Amniotic epithelial cell (primary cell): ENCODE data around the gene ENDOV.
"Not testable (repeated sequence)": the region's sequence is repeated elsewhere in the genome, so short reads cannot be mapped to it uniquely, and the experiment has no call there.

Experiments
- DNase-seq: peaks from one replicate; pipeline ENCODE4 v3.0.0-alpha.2; 2010; ENCODE audit warnings: low read depth

ENDOV gene

DNA sequence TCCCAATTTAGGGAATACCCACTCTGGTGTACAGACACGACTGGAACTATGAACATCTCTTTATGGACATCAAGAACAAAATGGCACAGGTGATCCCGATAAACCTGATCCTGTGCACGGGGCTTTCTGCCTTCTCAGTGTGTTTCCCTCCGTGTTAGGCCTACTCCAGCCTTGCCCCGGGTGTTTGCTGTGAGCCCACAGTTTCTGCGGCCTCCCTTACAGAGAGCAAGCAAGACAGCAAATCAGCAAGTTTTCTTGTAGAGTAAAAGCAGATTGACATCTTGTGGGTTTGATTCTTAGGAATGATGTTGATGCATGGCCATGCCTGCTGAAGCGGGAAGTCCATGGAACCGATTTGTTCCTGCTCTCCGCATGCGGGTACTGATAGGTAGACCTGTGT is 26.4 kb upstream of the ENDOV start:
- no peak for DNase-seq

DNA sequence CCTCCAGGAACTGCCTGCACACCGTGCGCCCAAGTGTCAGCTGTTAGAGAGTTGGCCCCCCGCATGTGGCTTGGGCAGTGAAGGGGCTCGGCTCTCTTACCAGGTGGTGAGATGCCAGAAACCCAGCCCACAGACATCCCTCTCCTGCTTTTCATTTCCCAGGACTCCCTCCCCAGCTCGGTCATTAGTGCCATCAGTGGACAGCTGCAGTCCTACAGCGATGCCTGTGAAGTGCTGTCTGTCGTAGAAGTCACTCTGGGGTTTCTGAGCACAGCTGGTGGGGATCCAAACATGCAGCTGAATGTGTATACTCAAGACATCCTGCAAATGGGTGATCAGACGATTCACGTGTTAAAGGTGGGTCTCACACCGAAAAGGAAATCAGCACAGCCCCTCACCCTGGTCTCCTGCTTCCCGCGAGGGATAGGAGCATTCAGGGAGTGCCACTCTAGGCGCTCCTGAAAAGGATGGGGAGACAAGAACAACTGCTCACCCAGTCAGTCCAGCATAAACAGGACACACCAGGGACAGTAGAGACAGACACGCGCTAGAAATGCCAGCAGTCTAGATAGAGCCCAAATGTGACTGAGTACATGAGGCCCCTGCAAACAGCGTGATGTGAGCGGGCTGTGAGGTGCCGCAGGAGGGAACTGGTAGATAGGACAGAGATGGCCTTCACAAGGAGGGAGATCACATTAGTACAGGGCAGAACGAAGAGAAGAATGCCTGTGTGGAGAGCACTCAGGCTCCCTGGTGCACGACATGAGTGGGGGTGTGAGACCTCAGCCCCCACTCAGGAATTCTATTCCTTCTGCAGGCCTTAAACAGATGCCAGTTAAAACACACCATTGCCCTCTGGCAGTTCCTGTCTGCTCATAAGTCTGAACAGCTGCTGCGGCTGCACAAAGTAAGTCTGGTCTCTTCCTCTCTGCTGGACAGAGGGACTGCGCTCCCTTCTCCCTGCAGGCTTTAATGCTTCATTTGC is 25.7 kb upstream of the ENDOV start:
- DNase-seq = no peak

DNA sequence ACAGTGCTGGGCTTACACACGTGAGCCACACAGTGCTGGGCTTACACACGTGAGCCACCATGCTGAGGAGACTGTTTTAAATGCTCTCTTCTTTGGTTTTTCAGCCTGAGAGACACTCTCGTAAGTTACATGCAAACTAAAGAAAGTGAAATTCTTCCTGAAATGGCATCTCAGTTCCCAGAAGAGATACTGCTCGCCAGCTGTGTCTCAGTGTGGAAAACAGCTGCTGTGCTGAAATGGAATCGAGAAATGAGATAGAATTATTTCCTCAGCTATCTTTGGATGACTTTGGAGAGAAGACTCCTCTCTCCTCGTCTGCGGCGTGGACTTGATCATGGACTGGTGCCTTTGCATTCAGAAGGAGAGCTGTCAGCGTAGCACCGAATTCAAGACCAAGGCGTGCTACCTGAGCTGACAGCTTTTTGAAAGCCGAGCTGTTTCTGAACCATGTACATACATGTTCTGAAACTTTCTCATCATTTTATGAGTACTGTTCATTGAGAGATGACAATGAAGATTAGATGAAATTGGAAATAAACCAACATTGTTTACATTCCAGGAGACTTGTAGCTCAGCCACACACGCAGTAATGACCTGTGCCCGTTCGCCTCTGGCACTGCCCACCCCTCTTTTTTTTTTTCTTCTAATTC is 21.6 kb upstream of the ENDOV start:
- no peak for DNase-seq

DNA sequence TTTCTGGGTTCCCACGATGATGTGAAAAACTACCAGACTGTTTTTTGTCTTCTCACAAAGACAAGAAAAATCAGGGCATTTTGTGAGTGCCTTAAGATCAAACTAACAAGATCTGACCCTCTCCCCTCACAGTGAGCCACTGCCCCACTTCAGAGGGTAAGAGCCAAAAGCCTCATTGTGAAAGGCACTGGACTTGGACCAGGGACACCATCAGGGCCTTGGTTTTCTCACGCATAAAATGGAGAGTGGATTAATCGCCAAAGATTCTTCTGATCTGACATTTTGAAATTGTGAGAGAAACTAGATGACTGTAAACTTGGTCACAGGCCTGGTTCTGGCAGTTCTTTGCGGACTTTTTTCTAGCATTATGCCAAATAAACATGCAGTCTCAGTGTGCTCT is 21.0 kb upstream of the ENDOV start:
- DNase-seq = no peak

DNA sequence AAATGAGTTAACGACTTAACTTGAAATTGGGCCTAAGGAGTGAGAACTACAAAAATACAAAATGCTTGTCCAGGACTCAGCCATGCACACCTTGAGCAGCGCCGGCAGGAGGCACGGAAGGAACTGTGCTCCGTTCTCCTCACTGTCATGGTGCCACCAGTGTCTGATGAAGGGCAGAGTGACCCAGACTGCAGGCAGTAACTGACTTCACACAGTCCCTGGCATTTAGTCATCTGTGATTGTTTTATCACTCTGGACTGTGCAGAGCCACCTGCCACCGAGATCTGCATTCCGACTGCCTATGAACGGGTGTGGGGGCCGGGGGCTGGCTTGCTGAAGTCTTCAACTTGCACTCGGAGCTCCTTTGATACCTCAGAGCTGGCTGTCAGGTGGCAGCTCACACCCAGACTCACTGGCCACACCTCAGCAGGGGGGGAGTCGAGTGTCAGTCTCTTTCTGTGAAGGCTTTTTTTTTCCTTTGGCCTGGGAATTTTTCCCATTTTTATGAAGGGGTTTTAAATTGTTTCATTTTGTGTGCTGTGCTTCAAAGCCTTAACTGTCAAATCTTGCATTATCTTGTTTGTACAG is 20.2 kb upstream of the ENDOV start:
- no peak for DNase-seq

DNA sequence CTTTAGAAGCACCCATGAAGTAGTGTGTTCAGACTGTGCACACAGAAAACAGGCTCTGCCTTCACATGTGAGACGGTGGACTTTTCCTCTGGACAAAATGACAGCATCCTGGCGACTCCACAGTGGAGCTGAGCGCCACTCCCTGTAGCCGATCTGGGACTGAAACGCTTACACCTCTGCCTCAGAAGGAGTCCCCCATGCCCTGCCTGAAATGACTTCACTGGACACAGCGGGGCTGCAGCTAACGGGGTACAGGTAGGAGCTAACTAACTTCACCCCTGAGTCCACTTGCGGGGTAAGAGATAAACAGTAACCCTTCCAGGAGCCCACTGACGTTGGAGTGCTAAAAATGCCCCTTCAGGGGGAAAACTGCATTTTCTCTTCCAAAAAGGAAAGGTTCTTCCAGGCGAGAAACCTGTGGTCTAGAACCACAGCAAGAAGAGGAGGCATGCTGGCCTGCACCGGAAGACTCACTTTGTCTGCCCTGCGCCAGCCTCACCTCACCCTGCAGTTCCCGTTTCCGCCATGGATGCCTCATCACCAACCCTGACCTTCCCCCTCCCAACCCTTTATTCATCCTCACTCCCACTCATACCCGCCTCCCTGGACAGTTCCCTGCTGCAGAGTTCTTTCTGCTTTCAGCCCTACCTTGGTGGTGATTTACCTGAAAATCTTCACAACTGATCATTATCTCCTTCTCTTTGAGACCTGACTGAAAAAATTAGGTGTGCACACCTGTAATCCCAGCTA is 19.4 kb upstream of the ENDOV start:
- peak; percentile 38 for DNase-seq

DNA sequence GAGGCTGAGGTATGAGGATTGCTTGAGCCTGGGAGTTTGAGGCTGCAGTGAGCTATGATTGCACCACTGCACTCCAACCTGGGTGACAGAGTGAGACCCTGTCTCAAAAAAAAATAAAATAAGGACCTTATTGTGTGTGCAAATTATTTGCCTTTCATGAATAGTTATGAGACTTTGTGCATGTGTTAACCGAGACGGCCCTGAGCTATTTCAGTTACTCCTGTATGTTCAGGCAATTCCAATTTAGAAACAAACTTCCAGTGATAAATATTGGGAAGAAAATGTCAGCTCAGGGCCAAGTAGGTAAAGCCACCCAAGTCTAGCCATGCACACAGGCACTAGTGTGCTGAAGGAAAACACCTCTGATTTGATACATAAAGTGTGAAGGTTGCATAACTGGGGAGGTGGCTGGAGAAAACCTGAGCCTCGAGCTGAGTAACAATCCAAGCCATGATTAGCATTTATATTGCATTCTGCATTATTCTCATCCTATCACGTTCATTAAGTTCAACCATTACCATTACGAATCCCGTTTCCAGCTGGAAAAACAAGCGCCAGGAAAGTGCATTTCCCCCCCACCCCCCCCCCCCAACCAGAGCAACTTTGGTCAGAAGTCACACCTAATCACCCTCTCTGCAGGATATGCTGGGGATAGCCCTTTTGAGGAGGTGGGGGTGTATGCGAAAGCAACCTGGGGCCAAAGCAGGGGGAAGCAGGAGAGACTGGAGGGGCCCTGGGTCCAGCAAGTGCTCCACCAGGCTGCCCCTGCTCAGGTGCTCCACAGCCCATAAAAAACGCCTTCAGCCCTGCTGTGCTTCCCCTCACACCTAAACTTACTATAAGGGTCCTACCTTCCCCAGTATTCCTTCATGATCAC is 18.6 kb upstream of the ENDOV start:
- no peak for DNase-seq

DNA sequence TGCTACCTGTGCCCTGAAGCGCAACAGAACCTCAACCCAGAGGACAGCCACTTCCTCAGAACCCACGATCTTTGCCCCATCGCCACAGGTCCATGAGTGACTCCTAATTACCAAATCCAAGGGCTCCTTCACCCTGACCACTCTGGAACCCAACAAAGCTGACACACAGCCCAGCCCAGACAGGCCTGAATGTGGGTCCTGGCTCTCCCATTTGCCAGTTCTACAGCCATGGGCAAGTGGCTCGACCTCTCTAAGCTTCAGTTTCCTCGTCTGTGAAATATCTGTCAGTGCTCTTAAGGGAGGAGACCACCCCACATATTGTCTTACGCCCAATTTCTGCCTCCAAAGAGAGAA is 18.0 kb upstream of the ENDOV start:
- no peak for DNase-seq

DNA sequence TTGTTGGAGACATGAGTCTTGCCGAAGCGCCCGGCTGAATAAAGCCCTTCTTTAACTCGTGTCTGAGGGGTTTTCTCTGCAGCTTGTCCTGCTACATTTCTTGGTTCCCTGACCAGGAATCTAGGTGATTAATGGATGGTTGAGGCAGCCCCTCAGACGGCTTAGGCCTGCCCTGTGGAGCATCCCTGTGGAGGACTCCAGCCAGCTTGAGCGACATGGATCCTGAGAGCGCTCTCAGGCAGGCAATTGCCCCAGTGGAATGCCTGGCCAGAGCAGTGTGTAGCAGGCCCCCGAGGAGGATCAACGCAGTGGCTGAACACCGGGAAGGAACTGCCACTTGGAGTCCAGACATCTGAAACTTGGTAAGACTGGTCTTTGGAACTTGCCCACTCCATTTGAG is 17.3 kb upstream of the ENDOV start:
- no peak for DNase-seq

DNA sequence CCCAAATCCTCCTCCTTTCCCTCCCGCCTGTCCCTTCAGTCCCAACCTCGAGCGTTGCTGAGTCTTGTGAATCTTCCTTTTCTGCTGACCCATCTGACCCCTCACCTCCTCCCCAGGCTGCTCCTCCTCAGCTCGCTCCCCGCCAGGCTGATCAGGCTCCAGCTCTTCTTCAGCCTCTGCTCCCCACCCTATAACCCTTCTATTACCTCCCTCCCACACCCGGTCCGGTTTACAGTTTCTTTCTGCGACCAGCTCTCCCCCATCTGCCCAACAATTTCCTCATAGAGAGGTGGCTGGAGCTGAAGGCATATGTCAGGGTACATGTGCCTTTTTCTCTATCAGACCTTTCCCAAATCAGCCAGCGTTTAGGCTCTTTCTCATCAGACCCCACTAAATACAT is 13.9 kb upstream of the ENDOV start:
- DNase-seq = not testable (repeated sequence)

DNA sequence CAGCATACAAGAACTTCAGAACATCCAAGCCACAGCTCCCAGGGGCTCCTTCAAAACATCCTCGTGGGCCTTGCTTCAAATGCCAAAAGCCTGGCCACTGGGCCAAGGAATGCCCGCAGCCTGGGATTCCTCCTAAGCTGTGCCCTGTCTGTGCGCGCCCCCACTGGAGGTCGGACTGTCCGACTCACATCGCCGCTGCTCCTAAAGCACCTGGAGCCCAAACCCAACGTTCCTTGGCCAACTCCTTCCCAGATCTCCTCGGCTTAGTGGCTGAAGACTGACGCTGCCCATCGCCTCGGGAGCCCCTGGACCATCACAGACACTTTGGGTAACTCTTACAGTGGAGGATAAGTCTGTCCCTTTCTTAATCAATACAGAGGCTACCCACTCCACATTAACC is 12.9 kb upstream of the ENDOV start:
- DNase-seq = not testable (repeated sequence)

DNA sequence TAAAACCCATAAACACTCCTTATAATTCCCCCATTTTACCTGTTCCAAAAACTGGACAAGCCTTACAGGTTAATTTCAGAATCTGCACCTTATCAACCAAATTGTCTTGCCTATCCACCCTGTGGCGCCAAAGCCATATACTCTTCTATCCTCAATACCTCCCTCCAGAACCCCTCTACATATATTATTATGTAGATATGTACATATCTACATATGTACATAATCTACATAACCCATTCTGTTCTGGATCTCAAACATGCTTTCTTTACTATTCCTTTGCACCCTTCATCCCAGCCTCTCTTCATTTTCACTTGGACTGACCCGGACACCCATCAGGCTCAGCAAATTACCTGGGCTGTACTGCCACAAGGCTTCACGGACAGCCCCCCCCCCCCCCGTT is 12.0 kb upstream of the ENDOV start:
- DNase-seq = no peak

DNA sequence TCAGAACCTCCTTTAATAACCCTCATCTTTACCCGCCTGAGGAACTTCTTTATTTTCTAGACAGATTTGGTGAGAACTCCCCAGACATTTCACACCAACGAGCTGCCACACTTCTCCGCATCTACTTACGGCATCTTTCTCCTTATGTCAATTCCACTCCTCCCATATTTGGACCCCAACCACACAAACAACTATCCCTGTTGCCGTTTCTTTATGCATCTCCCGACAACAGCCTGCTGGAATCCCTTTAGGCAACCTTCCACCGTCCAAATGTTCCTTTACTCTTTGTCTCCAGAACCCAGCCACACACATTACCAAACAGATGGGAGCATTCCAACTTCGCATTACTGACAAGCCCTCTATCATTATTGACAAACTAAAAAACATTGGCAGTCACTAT is 8.8 kb upstream of the ENDOV start:
- no peak for DNase-seq

DNA sequence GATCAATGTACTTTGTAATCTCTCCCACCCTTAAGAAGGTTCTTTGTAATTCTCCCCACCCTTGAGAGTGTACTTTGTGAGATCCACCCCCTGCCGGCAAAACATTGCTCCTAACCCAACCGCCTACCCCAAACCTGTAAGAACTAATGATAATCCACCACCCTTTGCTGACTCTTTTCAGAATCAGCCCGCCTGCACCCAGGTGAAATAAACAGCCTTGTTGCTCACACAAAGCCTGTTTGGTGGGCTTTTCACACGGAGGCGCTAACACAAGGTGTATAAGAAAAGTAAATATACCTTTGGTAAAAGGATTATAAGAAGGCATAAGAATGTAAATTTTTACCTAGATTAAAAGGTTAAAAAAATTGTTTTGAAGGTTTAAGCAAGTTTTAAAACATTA is 7.0 kb upstream of the ENDOV start:
- not testable (repeated sequence) for DNase-seq

DNA sequence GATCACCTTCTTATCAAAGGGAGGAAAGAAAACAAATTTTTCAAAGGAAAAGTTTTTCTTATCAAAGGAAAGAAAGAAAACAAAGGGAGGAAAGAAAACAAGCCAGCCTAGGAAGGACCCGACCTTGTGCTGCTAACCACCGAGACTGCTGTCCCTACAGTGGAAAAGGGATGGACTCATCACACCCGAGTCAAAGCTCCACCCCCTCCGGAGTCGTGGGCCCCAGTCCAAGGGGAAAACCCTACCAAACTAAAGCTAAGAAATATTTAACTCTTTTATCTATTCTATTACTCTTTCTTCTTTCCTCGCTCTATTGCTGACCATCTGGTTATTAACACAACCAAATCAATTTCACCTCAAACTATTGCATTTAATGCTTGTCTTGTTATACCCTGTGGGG is 6.1 kb upstream of the ENDOV start:
- DNase-seq = no peak

DNA sequence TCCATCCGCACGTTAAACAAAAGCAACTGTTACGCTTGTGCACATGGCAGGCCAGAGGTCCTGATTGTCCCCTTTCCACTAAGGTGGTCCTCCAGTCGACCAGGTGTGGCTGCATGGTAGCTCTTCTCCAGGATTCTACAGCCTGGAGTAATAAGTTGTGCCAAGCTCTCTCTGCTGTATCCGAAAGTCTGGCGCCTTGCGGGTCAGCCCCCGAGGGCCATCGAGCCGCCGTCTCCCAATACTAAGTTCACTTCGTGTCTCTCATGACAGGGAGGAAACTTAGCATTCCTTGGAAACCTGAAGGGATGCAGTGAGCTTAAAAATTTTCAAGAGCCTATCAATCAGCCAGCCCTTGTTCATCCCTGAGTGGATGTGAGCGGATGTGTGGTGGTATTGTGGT is 5.3 kb upstream of the ENDOV start:
- no peak for DNase-seq

DNA sequence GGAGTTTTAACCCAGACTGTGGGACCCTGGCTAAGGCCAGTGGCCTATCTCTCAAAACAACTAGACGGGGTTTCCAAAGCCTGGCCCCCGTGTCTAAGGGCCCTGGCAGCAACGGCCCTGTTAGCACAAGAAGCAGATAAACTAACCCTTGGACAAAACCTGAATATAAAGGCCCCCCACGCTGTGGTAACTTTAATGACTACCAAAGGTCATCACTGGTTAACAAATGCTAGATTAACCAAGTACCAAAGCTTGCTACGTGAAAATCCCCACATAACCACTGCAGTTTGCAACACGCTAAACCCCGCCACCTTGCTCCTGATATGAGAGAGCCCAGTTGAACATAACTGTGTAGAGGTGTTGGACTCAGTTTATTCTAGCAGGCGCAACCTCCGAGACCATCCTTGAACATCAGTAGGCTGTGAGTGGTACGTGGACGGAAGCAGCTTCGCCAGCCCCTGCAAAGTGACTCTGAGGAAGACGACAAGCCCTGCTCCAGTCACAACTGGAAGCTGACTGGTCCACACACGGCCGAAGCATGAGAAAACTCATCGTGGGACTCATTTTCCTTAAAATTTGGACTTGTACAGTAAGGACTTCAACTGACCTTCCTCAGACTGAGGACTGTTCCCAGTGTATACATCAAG is 4.4 kb upstream of the ENDOV start:
- DNase-seq = not testable (repeated sequence)

DNA sequence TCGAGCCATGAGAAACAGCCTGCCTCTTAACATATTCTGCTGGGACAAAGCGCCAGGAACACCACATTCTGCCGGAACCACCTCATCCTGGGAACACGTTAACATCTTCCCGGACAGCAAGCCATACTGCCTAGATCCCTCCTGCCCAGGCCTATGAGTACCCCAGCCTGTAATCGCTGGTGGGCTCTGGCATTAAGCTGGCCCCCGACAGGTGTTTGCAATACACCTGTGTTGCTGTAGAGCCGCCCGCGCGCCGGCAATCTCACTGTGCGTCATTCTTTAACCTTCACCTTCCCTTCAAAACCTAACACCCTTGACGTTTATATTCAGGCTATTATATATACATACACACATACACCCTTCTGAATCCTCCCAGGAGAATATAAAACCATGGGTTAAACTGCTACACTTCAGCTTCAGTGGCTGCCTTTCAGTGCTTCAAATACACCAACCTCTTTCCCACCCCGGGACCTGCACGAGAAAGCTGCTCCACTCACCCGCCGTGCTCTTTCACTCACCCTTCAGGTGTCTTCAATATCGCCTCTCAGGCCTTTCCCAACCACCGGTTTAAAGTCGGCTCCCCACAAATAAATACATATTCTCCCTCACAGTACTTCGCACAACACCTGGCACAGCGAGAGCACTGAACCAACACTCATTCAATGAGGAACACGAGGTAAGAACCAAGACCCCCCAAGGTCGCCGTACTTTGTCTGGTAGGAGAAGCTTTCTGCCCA is 1.0 kb upstream of the ENDOV start:
- no peak for DNase-seq

DNA sequence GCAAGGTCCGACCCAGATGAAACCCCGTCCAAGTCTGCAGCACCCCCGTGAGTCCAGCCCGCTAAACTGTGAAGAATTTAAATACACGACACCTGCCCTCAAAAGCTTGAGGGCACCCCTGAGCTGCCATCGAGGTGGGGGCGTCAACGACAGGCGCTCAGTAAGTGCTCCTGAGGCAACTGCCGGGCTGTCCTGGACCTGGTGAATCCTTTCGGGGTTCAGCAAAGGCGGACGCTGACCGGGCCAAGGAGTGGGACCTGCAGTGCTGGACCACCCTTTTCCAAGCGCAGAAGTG is 512 bp upstream of the ENDOV start:
- no peak for DNase-seq

DNA sequence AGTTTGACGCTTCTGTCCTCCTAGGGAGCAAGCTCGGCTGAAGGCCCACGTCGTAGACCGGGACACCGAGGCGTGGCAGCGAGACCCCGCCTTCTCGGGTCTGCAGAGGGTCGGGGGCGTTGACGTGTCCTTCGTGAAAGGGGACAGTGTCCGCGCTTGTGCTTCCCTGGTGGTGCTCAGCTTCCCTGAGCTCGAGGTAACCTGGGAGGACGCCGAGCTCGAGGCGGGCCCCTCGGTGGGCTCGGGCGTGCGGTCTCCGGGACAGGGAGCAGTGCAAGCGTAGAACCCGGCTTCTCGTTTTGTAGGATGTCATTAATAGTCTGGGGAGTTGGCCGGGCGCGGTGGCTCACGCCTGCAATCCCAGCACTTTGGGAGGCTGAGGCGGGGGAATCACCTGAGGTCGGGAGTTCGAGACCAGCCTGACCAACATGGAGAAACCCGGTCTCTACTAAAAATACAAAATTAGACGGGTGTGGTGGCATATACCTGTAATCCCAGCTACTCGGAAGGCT is 715 bp downstream of the ENDOV start:
- no peak for DNase-seq
